Panc1 (cell line): Measurements from ENCODE around the gene C5AR1.

Source experiments
- CTCF ChIP-seq: fragments of 450-650 bp; IDR thresholded peaks from 2 replicates; pipeline ENCODE4 v1.5.1; 2017; ENCODE audit warnings: mild to moderate bottlenecking
- POLR2AphosphoS5 ChIP-seq: IDR thresholded peaks from 2 replicates; pipeline ENCODE4 v1.6.1; 2012; ENCODE audit warnings: mild to moderate bottlenecking, low read depth, low read length, moderate library complexity
- SIN3A ChIP-seq: IDR thresholded peaks from 2 replicates; pipeline ENCODE4 v1.6.1; 2012; ENCODE audit warnings: low read depth, mild to moderate bottlenecking, low read length, moderate library complexity, borderline replicate concordance; ENCODE audit not compliant: insufficient read depth
- TCF7L2 ChIP-seq: IDR thresholded peaks from 2 replicates; pipeline ENCODE4 v1.6.1; 2011; ENCODE audit warnings: mild to moderate bottlenecking, low read depth, low read length, inconsistent platforms
- TF ChIP-seq, protein P1 (sequence below), 2 experiments: IDR thresholded peaks; 2 replicates each; pipeline ENCODE4 v1.6.1; 2011 to 2012; ENCODE audit warnings: low read depth in 2 of 2, control low read depth in 1 of 2, low read length in 1 of 2, mild to moderate bottlenecking in 1 of 2, moderate library complexity in 1 of 2; ENCODE audit not compliant: insufficient read depth in 1 of 2

GRCh38 chr19:47351548-47351947 lies 41.9 kb downstream of the C5AR1 start:
- no peak for TF ChIP-seq CTCF
- no peak for TF ChIP-seq POLR2AphosphoS5
- TF ChIP-seq SIN3A = no peak
- TF ChIP-seq TCF7L2 = no peak
- TF ChIP-seq, protein P1, sequence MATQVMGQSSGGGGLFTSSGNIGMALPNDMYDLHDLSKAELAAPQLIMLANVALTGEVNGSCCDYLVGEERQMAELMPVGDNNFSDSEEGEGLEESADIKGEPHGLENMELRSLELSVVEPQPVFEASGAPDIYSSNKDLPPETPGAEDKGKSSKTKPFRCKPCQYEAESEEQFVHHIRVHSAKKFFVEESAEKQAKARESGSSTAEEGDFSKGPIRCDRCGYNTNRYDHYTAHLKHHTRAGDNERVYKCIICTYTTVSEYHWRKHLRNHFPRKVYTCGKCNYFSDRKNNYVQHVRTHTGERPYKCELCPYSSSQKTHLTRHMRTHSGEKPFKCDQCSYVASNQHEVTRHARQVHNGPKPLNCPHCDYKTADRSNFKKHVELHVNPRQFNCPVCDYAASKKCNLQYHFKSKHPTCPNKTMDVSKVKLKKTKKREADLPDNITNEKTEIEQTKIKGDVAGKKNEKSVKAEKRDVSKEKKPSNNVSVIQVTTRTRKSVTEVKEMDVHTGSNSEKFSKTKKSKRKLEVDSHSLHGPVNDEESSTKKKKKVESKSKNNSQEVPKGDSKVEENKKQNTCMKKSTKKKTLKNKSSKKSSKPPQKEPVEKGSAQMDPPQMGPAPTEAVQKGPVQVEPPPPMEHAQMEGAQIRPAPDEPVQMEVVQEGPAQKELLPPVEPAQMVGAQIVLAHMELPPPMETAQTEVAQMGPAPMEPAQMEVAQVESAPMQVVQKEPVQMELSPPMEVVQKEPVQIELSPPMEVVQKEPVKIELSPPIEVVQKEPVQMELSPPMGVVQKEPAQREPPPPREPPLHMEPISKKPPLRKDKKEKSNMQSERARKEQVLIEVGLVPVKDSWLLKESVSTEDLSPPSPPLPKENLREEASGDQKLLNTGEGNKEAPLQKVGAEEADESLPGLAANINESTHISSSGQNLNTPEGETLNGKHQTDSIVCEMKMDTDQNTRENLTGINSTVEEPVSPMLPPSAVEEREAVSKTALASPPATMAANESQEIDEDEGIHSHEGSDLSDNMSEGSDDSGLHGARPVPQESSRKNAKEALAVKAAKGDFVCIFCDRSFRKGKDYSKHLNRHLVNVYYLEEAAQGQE (IDR thresholded peaks at IDR 0.05; ENCODE audit: insufficient read depth in 1 of 2, low read depth in 2 of 2, low read length in 1 of 2) = no peak
